ENCODE measurements around the gene TDRD9. TPM values are rescaled to one million over a fixed set of nuclear protein-coding genes. Genes with fewer than 3 reads are reported as not detected.

Gene TDRD9
- total RNA-seq, 2 donors from 2014 or later, result 12.0 TPM; not detected in 1

DNA sequence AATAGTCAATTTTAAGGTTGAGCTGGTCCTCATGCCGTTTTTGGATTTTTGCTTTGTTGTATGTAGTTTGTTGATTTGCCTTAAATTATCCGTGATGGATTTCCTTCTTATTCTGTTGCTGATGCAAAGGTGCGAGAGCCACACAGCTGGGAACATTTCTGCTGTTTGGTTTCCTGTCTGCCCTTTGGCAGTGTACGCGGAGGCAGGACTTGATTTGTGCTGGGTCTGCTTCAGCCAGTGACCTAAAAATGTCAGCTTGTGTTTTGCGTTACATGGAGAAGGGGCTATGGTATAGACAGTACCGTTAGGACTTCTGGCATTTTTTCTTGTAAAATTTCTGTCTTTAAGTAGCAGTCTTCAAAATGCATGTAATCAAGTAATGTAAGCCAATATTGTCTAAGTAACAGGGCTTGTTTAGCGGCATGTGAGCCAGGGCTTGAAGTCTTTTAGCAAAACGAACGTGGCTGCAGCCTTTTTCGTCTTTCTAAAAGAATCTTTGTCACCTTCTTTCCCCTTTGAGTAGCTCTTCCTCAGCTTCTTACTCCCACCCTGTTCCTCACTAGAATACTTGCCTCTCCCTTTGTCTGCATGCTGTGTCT is 32.3 kb downstream of the TDRD9 start:
- ATAC-seq (ENCODE audit: insufficient number of reproducible peaks, low FRiP score, low read depth) (no peak), DNase-seq (ENCODE audit: low spot score) (no peak)
- H3K36me3 ChIP-seq, result no peaks in the 10 kb centered on the region
- no peaks in the 10 kb centered on the region for H3K9me3 ChIP-seq
- no peaks in the 10 kb centered on the region for H3K4me1 ChIP-seq (ENCODE audit: control insufficient read depth in 1 of 2, low read depth in 2 of 2)
- no peaks in the 10 kb centered on the region for H3K27me3 ChIP-seq (replicated peaks; ENCODE audit: insufficient read depth)
- H3K27ac ChIP-seq, result no peak overlapping the region
- H3K4me3 ChIP-seq, result no peak overlapping the region
- TF ChIP-seq, protein P1, sequence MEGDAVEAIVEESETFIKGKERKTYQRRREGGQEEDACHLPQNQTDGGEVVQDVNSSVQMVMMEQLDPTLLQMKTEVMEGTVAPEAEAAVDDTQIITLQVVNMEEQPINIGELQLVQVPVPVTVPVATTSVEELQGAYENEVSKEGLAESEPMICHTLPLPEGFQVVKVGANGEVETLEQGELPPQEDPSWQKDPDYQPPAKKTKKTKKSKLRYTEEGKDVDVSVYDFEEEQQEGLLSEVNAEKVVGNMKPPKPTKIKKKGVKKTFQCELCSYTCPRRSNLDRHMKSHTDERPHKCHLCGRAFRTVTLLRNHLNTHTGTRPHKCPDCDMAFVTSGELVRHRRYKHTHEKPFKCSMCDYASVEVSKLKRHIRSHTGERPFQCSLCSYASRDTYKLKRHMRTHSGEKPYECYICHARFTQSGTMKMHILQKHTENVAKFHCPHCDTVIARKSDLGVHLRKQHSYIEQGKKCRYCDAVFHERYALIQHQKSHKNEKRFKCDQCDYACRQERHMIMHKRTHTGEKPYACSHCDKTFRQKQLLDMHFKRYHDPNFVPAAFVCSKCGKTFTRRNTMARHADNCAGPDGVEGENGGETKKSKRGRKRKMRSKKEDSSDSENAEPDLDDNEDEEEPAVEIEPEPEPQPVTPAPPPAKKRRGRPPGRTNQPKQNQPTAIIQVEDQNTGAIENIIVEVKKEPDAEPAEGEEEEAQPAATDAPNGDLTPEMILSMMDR (IDR thresholded peaks at IDR 0.05), result no peak

DNA sequence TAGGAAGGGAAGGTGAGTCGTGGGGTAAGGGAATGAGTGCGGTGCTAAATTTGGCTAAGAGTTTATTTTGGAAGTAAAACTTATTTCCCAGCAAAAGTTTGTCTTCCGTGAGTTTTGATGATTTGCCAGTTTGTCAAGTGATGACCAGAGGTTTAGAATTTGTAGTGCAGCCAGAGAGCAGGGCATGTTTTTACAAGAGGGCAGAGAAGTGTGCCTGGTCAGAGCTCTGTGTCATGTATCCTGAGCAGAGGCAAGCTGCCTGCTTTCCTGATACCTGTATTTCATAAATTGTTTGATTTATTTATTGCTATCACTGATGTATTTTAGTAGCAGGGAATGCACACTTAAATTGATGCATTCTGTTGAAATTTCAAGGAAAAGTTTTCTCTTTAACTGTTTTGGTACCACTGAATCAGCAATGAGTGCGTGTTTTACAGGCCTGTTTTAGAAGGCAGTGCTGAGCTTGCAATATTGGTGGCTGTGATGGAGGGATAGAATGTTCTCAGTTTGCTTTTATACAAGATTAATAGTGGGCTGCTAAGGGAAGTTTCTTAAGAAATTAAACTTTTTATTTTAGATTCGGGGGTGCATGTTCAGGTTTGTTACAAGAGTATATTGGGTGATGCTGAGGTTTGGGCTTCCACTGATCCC is 33.8 kb downstream of the TDRD9 start:
- DNase-seq (ENCODE audit: low spot score), result no peak
- Histone ChIP-seq H3K27ac (no peak overlapping the region), H3K27me3 (replicated peaks; ENCODE audit: insufficient read depth) (no peaks in the 10 kb centered on the region), H3K4me3 (no peak overlapping the region), H3K36me3 (no peaks in the 10 kb centered on the region), H3K4me1 (ENCODE audit: control insufficient read depth in 1 of 2, low read depth in 2 of 2) (no peaks in the 10 kb centered on the region), H3K9me3 (no peaks in the 10 kb centered on the region)
- no peak for ATAC-seq (ENCODE audit: insufficient number of reproducible peaks, low FRiP score, low read depth)
- TF ChIP-seq, protein P1 (IDR thresholded peaks at IDR 0.05), result no peak

DNA sequence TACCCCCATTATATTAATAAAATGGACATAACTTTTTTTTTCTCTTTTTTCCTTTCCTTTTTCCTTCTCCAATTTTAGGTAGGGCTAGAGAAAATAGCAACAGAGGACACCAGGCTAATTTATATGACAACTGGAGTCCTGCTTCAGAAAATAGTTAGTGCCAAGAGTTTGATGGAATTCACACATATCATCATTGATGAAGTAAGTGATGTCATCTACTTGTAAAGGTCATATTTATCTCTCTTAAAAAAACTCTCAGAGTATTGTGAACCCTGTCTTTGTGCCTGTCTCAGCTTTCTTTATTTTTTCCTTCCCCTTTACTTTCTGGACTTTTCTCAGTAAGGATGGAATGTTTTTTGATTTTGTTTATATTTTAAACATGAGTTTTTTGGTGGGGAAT is 38.4 kb downstream of the TDRD9 start:
- TF ChIP-seq, protein P1 (IDR thresholded peaks at IDR 0.05), result no peak
- Histone ChIP-seq H3K36me3 (no peaks in the 10 kb centered on the region), H3K27me3 (replicated peaks; ENCODE audit: insufficient read depth) (no peaks in the 10 kb centered on the region), H3K4me1 (ENCODE audit: control insufficient read depth in 1 of 2, low read depth in 2 of 2) (no peaks in the 10 kb centered on the region), H3K9me3 (no peaks in the 10 kb centered on the region), H3K4me3 (no peak overlapping the region), H3K27ac (no peak overlapping the region)
- no peak for ATAC-seq (ENCODE audit: insufficient number of reproducible peaks, low FRiP score, low read depth)
- no peak for DNase-seq (ENCODE audit: low spot score)

DNA sequence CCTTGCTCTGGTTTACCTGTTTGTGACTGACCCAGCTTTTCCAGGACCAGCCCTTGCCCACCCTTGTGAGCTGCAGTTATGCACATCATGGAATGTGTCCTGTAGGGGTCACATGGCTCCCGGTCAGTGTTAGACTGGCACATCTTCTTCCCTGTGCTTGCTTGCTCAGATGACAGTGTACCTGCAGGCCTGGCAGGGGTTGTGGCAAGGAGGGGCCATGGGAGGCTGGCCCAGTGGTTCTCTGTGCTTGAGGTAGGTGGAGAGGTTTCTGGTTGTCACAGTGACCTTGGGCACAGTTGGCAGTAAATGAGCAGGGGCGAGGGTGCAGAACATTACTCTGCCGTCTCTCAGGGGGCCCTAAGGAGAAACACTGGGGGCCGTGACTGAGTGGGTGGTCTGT is 41.7 kb downstream of the TDRD9 start:
- TF ChIP-seq, protein P1 (IDR thresholded peaks at IDR 0.05), result no peak
- H3K9me3 ChIP-seq, result no peaks in the 10 kb centered on the region
- H3K27ac ChIP-seq, result no peak overlapping the region
- no peak for DNase-seq (ENCODE audit: low spot score)
- H3K4me3 ChIP-seq, result no peak overlapping the region
- H3K4me1 ChIP-seq (ENCODE audit: control insufficient read depth in 1 of 2, low read depth in 2 of 2), result no peaks in the 10 kb centered on the region
- no peak for ATAC-seq (ENCODE audit: insufficient number of reproducible peaks, low FRiP score, low read depth)
- H3K36me3 ChIP-seq, result no peaks in the 10 kb centered on the region
- no peaks in the 10 kb centered on the region for H3K27me3 ChIP-seq (replicated peaks; ENCODE audit: insufficient read depth)

DNA sequence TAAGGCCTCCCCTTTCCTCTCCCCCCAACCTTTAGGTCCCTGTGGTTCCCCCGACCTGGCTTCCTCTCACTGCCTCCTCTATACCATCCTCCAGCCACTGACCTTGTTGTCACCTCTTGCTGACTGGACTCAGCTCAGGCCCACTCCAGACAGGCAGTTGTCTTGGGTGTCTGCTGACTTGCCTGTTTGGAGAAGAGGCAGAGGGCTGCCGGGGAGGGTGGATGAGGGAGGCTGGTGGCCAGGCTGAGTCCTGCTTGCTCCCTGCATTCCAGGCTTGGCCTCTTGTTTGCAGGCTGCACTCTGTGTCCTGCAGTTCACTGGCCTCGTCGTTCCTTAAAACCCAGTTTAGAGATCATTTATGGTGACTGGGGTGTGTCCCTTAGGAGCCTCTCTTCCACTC is 45.1 kb downstream of the TDRD9 start:
- no peaks in the 10 kb centered on the region for H3K4me1 ChIP-seq (ENCODE audit: control insufficient read depth in 1 of 2, low read depth in 2 of 2)
- no peaks in the 10 kb centered on the region for H3K36me3 ChIP-seq
- H3K4me3 ChIP-seq, result no peak overlapping the region
- no peak for DNase-seq (ENCODE audit: low spot score)
- H3K27me3 ChIP-seq (replicated peaks; ENCODE audit: insufficient read depth), result no peaks in the 10 kb centered on the region
- H3K27ac ChIP-seq, result no peak overlapping the region
- ATAC-seq (ENCODE audit: insufficient number of reproducible peaks, low FRiP score, low read depth), result no peak
- no peaks in the 10 kb centered on the region for H3K9me3 ChIP-seq
- TF ChIP-seq, protein P1 (IDR thresholded peaks at IDR 0.05), result no peak
